ENCODE results near the gene PSAT1.
"Not testable (repeated sequence)": the region's sequence is repeated elsewhere in the genome, so short reads cannot be mapped to it uniquely, and the experiment has no call there.

- TF ChIP-seq, protein P1, sequence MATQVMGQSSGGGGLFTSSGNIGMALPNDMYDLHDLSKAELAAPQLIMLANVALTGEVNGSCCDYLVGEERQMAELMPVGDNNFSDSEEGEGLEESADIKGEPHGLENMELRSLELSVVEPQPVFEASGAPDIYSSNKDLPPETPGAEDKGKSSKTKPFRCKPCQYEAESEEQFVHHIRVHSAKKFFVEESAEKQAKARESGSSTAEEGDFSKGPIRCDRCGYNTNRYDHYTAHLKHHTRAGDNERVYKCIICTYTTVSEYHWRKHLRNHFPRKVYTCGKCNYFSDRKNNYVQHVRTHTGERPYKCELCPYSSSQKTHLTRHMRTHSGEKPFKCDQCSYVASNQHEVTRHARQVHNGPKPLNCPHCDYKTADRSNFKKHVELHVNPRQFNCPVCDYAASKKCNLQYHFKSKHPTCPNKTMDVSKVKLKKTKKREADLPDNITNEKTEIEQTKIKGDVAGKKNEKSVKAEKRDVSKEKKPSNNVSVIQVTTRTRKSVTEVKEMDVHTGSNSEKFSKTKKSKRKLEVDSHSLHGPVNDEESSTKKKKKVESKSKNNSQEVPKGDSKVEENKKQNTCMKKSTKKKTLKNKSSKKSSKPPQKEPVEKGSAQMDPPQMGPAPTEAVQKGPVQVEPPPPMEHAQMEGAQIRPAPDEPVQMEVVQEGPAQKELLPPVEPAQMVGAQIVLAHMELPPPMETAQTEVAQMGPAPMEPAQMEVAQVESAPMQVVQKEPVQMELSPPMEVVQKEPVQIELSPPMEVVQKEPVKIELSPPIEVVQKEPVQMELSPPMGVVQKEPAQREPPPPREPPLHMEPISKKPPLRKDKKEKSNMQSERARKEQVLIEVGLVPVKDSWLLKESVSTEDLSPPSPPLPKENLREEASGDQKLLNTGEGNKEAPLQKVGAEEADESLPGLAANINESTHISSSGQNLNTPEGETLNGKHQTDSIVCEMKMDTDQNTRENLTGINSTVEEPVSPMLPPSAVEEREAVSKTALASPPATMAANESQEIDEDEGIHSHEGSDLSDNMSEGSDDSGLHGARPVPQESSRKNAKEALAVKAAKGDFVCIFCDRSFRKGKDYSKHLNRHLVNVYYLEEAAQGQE (IDR thresholded peaks at IDR 0.05; ENCODE audit: insufficient read depth in 1 of 2, low read depth in 2 of 2, low read length in 1 of 2), result not testable (repeated sequence)
- TF ChIP-seq CTCF (IDR thresholded peaks at IDR 0.05); TCF7L2 (IDR thresholded peaks at IDR 0.05; ENCODE audit: low read depth, low read length): not testable (repeated sequence)
Measured at GRCh38 chr9:78284181-78284580, 12.7 kb upstream of the PSAT1 start.
